Hematopoietic multipotent progenitor cell (in vitro differentiated cells): Measurements from ENCODE around the gene FLAD1. TPM values are rescaled to one million over a fixed set of nuclear protein-coding genes. Genes with fewer than 3 reads are reported as not detected.
A peak's percentile ranks its signal among the peaks of the same experiment; 100 is the strongest.

Experiments used
- DNase-seq, 3 donors: peaks; one replicate each; pipeline ENCODE4 v3.0.0-alpha.2; 2011 to 2015; ENCODE audit warnings: low read depth in 2 of 3, low spot score in 2 of 3
- total RNA-seq: library from RNA; depleted of rRNA; stranded (reverse); fragments of >200 nt; gene quantifications from one replicate; pipeline ENCODE4 v1.2.3, GENCODE V29; 2012

Gene FLAD1
- total RNA-seq = 35.0 TPM

GRCh38 chr1:154982897-154983648 lies at the start of gene FLAD1:
Gene FLAD1, plus strand, starts transcription at chr1:154983344. Its CDS starts 351 bp downstream, at chr1:154983695.
- peak; percentile 85 to 99 (median 99) for DNase-seq

GRCh38 chr1:154934358-154934948 lies 48.7 kb upstream of the FLAD1 start:
- no peak for DNase-seq

GRCh38 chr1:154935749-154936554 lies 47.2 kb upstream of the FLAD1 start:
- DNase-seq = no peak

GRCh38 chr1:154936555-154937084 lies 46.5 kb upstream of the FLAD1 start, which contains the start of gene PMVK:
Gene PMVK, minus strand, starts transcription at chr1:154936719. Its CDS starts 34 bp downstream, at chr1:154936685.
- peak; percentile 92 to 99 (median 98) for DNase-seq

GRCh38 chr1:154937085-154937987 lies 45.8 kb upstream of the FLAD1 start:
- peak; percentile 93 to 98 (median 94) for DNase-seq

- no peak for DNase-seq
Observed at GRCh38 chr1:154937988-154938386, 45.2 kb upstream of the FLAD1 start.

GRCh38 chr1:154938604-154939399 lies 44.3 kb upstream of the FLAD1 start:
- DNase-seq = no peak

GRCh38 chr1:154940213-154940560 lies 43.0 kb upstream of the FLAD1 start:
- no peak for DNase-seq

- DNase-seq = no peak
Observed at GRCh38 chr1:154940651-154941194, 42.4 kb upstream of the FLAD1 start.

GRCh38 chr1:154941333-154942013 lies 41.7 kb upstream of the FLAD1 start:
- DNase-seq = no peak

GRCh38 chr1:154943649-154944400 lies 39.3 kb upstream of the FLAD1 start:
- peak in 2 of 3 donors; percentile 60 to 81 for DNase-seq

GRCh38 chr1:154944401-154945159 lies 38.6 kb upstream of the FLAD1 start:
- DNase-seq = no peak

GRCh38 chr1:154945160-154945961 lies 37.8 kb upstream of the FLAD1 start:
- DNase-seq = no peak

- DNase-seq = no peak
Observed at GRCh38 chr1:154945962-154946850, 36.9 kb upstream of the FLAD1 start.

- DNase-seq = no peak
Observed at GRCh38 chr1:154948079-154948478, 35.1 kb upstream of the FLAD1 start.
